Measurements from ENCODE around the gene ITPR1.
"Not testable (repeated sequence)": the region's sequence is repeated elsewhere in the genome, so short reads cannot be mapped to it uniquely, and the experiment has no call there.

Gene ITPR1

GRCh38 chr3:4588466-4588865, 95.3 kb downstream of the ITPR1 start (continued):
- TF ChIP-seq, protein P1, sequence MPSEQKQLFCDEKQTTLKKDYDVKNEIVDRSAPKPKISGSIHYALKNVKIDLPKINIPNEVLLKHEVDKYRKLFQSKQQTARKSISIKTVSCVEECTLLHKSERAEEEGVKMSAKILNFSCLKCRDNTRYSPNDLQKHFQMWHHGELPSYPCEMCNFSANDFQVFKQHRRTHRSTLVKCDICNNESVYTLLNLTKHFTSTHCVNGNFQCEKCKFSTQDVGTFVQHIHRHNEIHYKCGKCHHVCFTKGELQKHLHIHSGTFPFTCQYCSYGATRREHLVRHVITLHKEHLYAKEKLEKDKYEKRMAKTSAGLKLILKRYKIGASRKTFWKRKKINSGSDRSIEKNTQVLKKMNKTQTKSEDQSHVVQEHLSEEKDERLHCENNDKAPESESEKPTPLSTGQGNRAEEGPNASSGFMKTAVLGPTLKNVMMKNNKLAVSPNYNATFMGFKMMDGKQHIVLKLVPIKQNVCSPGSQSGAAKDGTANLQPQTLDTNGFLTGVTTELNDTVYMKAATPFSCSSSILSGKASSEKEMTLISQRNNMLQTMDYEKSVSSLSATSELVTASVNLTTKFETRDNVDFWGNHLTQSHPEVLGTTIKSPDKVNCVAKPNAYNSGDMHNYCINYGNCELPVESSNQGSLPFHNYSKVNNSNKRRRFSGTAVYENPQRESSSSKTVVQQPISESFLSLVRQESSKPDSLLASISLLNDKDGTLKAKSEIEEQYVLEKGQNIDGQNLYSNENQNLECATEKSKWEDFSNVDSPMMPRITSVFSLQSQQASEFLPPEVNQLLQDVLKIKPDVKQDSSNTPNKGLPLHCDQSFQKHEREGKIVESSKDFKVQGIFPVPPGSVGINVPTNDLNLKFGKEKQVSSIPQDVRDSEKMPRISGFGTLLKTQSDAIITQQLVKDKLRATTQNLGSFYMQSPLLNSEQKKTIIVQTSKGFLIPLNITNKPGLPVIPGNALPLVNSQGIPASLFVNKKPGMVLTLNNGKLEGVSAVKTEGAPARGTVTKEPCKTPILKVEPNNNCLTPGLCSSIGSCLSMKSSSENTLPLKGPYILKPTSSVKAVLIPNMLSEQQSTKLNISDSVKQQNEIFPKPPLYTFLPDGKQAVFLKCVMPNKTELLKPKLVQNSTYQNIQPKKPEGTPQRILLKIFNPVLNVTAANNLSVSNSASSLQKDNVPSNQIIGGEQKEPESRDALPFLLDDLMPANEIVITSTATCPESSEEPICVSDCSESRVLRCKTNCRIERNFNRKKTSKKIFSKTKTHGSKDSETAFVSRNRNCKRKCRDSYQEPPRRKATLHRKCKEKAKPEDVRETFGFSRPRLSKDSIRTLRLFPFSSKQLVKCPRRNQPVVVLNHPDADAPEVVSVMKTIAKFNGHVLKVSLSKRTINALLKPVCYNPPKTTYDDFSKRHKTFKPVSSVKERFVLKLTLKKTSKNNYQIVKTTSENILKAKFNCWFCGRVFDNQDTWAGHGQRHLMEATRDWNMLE (tag by site-specific recombination; conservative IDR thresholded peaks at IDR 0.05; ENCODE audit: low read depth): no peak; the same call in 1 of the 2 replicates
- TF ChIP-seq ZSCAN30 (tag by site-specific recombination; IDR thresholded peaks at IDR 0.05) (no peak), ZNF184 (tag by site-specific recombination; IDR thresholded peaks at IDR 0.05) (no peak), ZFP37 (tag by site-specific recombination; IDR thresholded peaks at IDR 0.05) (no peak)

DNA sequence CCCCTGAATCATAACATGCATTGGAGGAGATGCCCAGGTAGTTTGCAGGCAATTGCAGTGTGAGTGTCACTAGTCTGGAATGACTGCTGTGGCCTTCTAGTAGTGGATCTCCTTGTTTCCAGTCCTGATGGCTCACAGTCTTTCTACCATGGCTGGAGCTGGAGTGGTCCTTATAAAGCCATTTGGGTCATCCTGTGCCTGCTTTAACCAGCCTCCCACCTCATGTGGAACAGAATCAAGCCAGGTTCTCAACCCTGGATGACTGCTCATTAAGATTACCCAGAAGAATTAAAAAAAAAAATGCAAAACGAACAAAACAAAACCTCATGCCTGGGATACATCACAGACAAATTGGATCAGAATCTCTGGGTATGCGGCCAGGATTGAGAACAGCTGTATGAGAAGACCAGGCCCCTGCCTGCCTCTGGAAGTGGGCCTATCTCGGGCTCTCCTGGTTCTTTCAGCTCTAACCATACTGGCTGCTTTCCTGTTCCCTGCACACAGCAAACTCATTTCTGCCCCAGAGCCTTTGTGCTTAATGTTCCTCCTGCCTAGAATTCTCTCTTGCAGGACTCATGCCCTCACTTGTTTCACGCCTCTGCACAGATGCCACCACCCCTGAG, 96.4 kb downstream of the ITPR1 start:
- Histone ChIP-seq H3K27ac (ENCODE audit: extremely low read depth, low read depth, low read length) (no peak overlapping the region), H3K4me3 (ENCODE audit: low read depth, low read length) (no peak overlapping the region), H3K36me3 (ENCODE audit: control insufficient read depth in 2 of 2, insufficient read depth in 1 of 2, low read length in 2 of 2) (no peaks in the 10 kb centered on the region), H3K4me1 (ENCODE audit: control insufficient read depth, insufficient read depth, low read length) (peaks cover 4% of the 10 kb centered on the region; the same call in 1 of the 2 replicates), H3K9me3 (ENCODE audit: control insufficient read depth, insufficient read depth, low read depth, low read length) (no peaks in the 10 kb centered on the region)
- ChIA-PET POLR2A (interaction anchor here (2.2 kb wide), 1 partner anchor 96 kb away, joined by 5 read pairs; the partner anchor contains the start of gene ITPR1), CTCF (interaction anchor here (1.8 kb wide), 1 partner anchor 239 kb away, joined by 5 read pairs; no protein-coding TSS in a partner anchor)
- TF ChIP-seq, protein P2, sequence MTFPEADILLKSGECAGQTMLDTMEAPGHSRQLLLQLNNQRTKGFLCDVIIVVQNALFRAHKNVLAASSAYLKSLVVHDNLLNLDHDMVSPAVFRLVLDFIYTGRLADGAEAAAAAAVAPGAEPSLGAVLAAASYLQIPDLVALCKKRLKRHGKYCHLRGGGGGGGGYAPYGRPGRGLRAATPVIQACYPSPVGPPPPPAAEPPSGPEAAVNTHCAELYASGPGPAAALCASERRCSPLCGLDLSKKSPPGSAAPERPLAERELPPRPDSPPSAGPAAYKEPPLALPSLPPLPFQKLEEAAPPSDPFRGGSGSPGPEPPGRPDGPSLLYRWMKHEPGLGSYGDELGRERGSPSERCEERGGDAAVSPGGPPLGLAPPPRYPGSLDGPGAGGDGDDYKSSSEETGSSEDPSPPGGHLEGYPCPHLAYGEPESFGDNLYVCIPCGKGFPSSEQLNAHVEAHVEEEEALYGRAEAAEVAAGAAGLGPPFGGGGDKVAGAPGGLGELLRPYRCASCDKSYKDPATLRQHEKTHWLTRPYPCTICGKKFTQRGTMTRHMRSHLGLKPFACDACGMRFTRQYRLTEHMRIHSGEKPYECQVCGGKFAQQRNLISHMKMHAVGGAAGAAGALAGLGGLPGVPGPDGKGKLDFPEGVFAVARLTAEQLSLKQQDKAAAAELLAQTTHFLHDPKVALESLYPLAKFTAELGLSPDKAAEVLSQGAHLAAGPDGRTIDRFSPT (tag by site-specific recombination; IDR thresholded peaks at IDR 0.05): no peak

DNA sequence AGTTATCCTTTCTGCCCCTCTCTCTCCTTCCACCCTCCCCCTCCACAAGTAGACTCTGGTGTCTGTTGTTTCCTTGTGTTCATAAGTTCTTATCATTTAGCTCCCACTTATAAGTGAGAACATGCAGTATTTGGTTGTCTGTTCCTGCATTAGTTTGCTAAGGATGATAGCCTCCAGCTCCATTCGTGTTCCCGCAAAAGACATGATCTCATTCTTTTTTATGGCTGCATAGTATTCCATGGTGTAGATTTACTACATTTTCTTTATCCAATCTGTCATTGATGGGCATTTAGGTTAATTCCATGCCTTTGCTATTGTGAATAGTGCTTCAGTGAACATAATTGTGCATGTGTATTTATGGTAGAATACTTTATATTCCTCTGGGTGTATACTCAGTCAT, 97.7 kb downstream of the ITPR1 start:
- POLR2A ChIA-PET: not testable (repeated sequence)
- CTCF ChIA-PET: interaction anchor here (0.9 to 1.5 kb wide), 2 partner anchors 12 to 20 kb away, joined by 3 read pairs; no protein-coding TSS in a partner anchor

DNA sequence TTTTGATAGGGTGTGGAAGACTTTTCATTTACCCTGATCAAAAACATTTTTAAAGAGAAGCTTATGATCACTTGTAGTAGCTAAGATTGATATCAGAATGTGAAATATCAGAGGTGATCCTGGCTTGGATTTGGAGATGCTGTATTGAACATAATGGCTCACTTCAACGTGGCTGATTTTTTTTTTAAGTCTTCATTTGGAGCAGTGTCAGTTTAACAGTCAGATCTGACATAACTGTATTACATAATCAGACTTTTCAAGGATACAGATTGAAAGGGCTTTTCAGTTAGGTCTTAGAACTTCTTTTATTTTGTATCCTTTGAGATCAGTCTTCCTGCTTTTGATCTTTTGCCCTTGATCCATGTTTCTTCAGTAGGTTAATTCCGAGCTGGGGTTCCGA, 98.5 kb downstream of the ITPR1 start:
- ChIA-PET CTCF (interaction anchor here (0.6 to 1.5 kb wide), 3 partner anchors 20 to 41 kb away, joined by 3 to 4 read pairs (median 3); no protein-coding TSS in a partner anchor), POLR2A (no interaction called here)
- Histone ChIP-seq H3K36me3 (ENCODE audit: control insufficient read depth in 2 of 2, insufficient read depth in 1 of 2, low read length in 2 of 2) (no peaks in the 10 kb centered on the region), H3K4me3 (ENCODE audit: low read depth, low read length) (no peak overlapping the region), H3K9me3 (ENCODE audit: control insufficient read depth, insufficient read depth, low read depth, low read length) (no peaks in the 10 kb centered on the region), H3K4me1 (ENCODE audit: control insufficient read depth, insufficient read depth, low read length) (peaks cover 13% of the 10 kb centered on the region; the same call in 1 of the 2 replicates), H3K27ac (ENCODE audit: extremely low read depth, low read depth, low read length) (no peak overlapping the region)
- no peak for TF ChIP-seq ZSCAN5A (tag by site-specific recombination; IDR thresholded peaks at IDR 0.05)
- TF ChIP-seq YY2 (tag by site-specific recombination; IDR thresholded peaks at IDR 0.05): no peak
- TF ChIP-seq ZNF707 (tag by site-specific recombination; IDR thresholded peaks at IDR 0.05): no peak
- TF ChIP-seq ZNF544 (tag by site-specific recombination; IDR thresholded peaks at IDR 0.05): no peak
- no peak for TF ChIP-seq ZNF174 (tag by site-specific recombination; IDR thresholded peaks at IDR 0.05)
- TF ChIP-seq, protein P3, sequence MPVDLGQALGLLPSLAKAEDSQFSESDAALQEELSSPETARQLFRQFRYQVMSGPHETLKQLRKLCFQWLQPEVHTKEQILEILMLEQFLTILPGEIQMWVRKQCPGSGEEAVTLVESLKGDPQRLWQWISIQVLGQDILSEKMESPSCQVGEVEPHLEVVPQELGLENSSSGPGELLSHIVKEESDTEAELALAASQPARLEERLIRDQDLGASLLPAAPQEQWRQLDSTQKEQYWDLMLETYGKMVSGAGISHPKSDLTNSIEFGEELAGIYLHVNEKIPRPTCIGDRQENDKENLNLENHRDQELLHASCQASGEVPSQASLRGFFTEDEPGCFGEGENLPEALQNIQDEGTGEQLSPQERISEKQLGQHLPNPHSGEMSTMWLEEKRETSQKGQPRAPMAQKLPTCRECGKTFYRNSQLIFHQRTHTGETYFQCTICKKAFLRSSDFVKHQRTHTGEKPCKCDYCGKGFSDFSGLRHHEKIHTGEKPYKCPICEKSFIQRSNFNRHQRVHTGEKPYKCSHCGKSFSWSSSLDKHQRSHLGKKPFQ (tag by site-specific recombination; IDR thresholded peaks at IDR 0.05): no peak
- TF ChIP-seq ZNF621 (tag by site-specific recombination; IDR thresholded peaks at IDR 0.05): no peak
- no peak for TF ChIP-seq ZNF510 (tag by site-specific recombination; IDR thresholded peaks at IDR 0.05; ENCODE audit: insufficient replicate concordance)

More for the DNA sequence above, 97.7 kb downstream of the ITPR1 start:
- TF ChIP-seq, protein P4, sequence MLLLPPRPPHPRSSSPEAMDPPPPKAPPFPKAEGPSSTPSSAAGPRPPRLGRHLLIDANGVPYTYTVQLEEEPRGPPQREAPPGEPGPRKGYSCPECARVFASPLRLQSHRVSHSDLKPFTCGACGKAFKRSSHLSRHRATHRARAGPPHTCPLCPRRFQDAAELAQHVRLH (tag by site-specific recombination; IDR thresholded peaks at IDR 0.05): peak; percentile 86
- peak; percentile 98 for TF ChIP-seq ZNF146 (tag by site-specific recombination; IDR thresholded peaks at IDR 0.05)
- not testable (repeated sequence) for H3K4me3 ChIP-seq (ENCODE audit: low read depth, low read length); H3K4me1 ChIP-seq (ENCODE audit: control insufficient read depth, insufficient read depth, low read length); H3K27ac ChIP-seq (ENCODE audit: extremely low read depth, low read depth, low read length); H3K9me3 ChIP-seq (ENCODE audit: control insufficient read depth, insufficient read depth, low read depth, low read length); H3K36me3 ChIP-seq (ENCODE audit: control insufficient read depth in 2 of 2, insufficient read depth in 1 of 2, low read length in 2 of 2)

Measured in HEK293 (cell line).